Umbilical cord (tissue), 2 donors: ENCODE measurements around the gene AKAIN1. TPM values are rescaled to one million over a fixed set of nuclear protein-coding genes. Genes with fewer than 3 reads are reported as not detected.

Source experiments
- DNase-seq: peaks from one replicate; pipeline ENCODE4 v3.0.0-alpha.2; 2015; ENCODE audit warnings: low spot score
- total RNA-seq: library from RNA; depleted of rRNA; stranded (reverse); fragments of >200 nt; gene quantifications from one replicate; pipeline ENCODE4 v1.2.3, GENCODE V29; 2014; ENCODE audit warnings: low replicate concordance; ENCODE audit not compliant: insufficient read depth

The AKAIN1 gene, protein sequence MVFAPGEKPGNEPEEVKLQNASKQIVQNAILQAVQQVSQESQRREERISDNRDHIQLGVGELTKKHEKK
- total RNA-seq: not detected

GRCh38 chr18:5197032-5197434 lies at the start of gene AKAIN1:
Gene AKAIN1 (minus strand): TSS chr18:5197257. CDS start chr18:5197053, 204 bp downstream.
- DNase-seq: peak; percentile 55

DNA sequence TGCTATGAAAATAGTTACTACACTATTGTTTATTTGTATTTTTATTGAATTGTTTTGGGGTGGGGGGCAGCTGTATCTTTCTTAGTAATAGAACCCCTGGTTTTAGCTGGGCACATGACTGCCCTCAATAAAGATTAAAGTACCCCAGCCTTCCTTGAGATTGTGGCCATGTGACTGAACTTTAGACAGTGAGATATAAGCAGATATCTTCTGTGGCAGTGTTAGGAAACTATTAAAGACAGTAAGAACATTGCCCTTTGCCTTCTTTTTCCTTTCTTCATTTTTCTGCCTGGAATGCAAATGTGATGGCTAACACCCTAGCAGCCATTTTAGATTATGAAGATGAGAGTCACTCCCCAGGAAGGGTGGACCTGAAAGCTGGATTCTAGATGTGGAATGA lies 47.9 kb upstream of the AKAIN1 start:
- no peak for DNase-seq

GRCh38 chr18:5239447-5239846 lies 42.4 kb upstream of the AKAIN1 start:
- no peak for DNase-seq

GRCh38 chr18:5238371-5238976 lies 41.4 kb upstream of the AKAIN1 start:
- no peak for DNase-seq

DNA sequence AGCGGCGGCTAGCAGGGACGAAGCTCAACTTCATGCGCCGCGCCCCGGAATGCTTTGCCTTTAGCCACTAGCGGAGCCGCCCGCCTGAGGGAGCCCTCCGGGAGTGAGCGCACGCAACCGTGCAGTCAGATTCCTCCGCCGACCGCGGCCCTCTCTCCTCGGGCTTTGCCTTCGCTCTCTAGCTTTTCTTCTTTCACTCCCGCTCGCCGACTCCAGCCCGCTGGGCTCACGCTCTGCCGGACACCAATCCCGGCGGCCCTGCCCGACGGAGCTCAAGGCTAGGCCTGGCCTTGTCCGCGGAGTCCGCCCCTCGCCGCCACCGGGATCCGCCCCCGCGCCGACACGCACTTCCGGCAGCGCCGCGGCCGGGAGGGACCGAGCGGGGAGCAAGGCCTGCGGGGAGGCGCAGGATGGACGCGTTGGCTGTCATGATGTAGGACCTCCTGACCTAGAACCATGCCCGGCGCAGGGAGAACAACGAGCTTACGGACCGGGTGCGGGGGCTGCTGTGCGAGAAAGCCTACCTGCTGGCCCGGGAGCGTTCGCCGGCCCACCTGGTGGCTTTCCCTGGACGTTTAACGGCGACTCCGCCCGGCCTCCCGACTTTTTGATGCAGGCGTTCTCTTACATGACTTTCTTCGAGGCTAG lies 40.8 kb upstream of the AKAIN1 start:
- peak; percentile 92 for DNase-seq

GRCh38 chr18:5237083-5237722 lies 40.1 kb upstream of the AKAIN1 start:
- DNase-seq: no peak

DNA sequence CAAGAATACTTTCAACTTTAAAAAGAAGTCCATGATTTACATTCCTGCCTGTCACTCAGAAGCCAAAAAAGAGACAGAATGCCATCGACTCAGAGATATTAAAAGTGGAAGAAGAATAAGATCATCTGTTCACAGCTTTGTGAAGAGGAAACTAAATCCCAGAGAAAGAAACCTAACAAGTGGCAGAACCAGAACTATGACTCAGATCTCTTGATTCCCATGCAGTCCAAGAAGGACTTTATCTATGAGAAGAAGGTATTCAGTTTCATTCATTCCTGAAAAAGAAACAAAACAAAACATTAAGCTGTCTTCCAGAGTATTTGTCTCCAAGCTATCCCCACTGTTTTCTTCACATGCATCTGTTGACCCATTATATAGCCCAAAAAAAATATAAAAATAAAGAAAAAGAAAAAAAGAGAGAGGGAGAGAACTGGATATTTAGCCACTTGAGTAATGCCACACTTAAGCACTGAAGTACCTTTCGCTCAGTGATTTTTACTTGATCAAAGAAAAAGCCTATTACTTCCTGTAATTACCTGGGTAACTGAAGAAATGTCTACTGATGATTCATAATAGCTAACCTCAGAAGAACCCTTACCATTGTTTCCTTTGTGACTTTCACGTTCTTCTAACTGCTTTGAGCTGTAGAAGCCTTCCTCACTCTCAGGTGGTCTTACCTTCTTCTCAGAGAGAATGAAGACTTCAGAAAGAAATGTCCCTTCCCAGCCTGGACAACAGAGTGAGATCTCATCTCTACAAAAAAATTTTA lies 17.7 kb upstream of the AKAIN1 start:
- DNase-seq: no peak

GRCh38 chr18:5207471-5208150 lies 10.6 kb upstream of the AKAIN1 start:
- peak; percentile 7 for DNase-seq

- DNase-seq: no peak
Observed at GRCh38 chr18:5198311-5198710, 1.3 kb upstream of the AKAIN1 start.

GRCh38 chr18:5197461-5197860 lies 404 bp upstream of the AKAIN1 start:
- DNase-seq: no peak

DNA sequence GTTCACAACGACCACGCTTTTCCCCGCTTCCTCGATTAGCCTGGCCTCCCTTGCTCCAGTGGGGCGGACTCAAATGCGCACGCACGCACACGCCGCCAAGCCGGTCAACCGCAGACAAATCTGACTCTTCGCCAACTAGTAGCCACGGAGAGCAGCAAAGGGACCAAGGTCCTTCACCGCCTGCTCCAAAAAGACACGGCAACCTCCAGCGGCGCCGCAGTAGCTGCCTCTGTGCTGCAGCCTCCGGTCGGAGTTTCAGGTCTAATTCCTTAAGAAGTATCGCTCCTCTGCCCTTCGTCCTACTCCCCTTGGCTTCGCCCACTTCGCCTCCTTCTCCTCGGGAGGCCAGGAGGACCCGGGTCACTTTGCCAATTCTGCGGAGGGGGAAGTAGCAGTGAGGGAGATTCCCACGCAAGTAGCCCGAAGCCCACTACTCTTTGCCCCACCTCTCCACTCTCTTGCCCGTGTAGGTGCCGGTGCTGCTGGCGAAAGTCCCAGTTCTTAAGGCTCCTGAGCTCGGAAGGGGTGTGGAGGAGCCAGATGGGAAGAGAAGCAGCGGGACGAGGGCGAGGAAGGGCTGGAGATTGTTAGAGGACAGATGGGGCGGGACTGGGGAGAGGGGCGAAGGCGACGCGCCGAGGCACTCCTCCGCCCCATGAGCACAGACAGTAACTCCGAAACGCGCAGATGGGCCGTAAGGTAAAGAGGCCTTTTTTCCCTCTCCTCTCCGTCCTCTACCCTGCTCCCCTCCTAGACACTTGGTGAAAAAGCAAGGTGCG lies 615 bp downstream of the AKAIN1 start:
- DNase-seq: no peak

DNA sequence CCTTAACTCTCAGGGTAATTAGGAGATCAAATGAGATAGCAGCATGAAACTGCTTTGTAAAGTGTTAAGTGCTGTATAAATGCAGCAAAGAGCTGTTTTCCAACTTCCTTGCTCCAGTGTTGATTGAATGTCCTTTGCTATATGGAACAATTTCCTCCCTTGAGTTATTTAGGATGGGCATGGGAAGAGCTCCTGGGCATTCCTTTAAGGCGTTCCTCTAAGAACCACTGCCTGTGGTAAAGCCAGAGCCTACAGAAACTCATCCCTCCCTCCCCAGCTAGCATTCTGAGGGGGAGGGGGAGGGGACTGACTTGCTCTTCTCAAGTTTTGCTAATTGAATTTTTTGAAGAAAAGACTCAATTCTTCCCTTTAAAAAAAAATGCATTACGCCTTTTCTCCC lies 1.4 kb downstream of the AKAIN1 start:
- DNase-seq: no peak

DNA sequence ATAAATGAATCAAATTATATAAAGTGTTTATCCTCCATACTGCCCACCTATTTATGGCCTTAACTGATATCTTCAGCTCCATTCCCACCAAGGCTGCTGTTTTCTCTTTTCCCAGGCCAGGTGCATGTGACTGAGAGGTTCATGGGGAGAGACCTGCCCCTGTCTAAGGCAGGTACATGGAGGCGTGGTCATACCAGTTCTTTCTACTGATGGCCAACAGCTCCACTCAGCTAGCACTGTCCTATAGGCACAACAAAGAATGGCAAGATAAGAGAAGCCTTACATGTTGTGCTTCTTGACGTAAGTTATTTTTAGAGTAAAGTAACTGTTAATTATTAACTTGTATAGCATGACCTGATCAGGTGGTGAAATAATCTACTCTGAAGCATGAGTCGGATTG lies 16.8 kb downstream of the AKAIN1 start:
- no peak for DNase-seq

- no peak for DNase-seq
Observed at GRCh38 chr18:5178519-5178918, 18.5 kb downstream of the AKAIN1 start.

- no peak for DNase-seq
Observed at GRCh38 chr18:5175378-5175777, 21.7 kb downstream of the AKAIN1 start.

- no peak for DNase-seq
Observed at GRCh38 chr18:5173646-5174045, 23.4 kb downstream of the AKAIN1 start.

GRCh38 chr18:5173236-5173635 lies 23.8 kb downstream of the AKAIN1 start:
- DNase-seq: no peak

DNA sequence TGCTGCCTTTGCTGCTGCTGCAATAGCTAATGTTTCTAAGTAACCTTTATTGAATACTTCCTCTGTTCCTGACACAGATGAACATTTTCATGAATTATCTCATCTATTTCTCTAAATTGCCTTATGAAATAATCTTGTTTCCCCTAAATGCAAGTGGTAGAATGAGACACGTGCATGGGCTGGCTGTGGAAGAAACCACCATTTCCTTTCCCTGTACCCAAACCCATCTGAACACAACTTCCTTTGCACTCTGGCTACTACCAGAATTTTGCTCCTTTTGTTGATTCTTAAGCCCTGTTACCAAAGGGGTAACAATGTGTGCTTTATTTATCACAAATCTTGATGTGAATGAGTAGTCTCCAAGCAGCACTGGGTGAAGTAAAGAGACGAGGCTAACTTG lies 29.2 kb downstream of the AKAIN1 start:
- DNase-seq: no peak

DNA sequence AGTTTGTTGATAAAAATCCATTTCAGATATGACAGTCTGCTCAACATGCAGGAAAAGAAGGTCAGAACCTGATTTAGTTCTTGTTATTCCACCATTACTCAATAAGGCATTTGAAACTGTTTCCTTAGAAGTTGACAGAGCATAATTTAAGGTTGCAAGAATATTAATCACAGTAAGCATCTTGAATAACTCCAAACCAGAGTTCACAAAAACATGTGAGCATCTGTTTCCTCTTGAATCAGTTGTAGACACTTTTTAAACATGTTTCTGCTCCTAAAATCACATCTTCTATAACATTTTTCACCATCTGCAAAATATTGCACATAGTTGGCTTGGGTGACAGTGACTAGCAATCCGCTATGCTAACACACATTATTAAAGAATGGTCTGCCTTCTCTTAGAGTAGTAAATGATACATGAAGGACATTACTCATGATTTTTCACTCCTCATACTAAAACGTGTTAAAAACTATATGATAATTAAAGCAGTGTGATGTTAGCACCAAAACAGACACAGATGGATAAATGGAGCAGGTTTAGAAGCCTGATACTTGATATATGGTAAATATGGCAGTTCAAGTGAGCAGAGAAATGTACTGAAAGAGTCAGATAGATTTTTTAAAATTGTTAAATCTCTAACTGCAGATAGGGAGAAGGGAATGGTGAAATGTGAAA lies 30.3 kb downstream of the AKAIN1 start:
- no peak for DNase-seq

DNA sequence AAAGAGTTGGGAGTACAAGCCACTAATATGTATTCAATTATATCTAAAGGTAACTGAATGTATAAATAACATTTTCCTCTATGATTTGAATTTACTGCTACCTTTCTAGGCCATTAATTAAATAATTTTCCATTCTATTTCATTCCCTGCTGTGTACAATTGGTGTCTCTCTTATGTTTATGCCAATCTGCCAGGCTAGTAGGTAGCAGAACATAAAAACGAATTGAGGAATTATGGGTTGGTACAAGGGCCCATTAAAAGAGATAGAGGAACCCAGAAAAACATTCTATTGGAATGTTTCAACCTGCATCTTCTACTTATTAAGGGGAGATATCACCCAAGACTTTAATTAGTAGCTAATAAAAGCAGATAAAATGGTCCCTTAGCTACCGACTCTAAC lies 32.2 kb downstream of the AKAIN1 start:
- no peak for DNase-seq
